Left forelimb (tissue), 1 donor: ENCODE data around the gene PEMT.

ENCODE experiments used
- DNase-seq: peaks from one replicate; pipeline ENCODE4 v3.0.0-alpha.2; 2018; ENCODE audit warnings: low spot score

Gene PEMT

DNA sequence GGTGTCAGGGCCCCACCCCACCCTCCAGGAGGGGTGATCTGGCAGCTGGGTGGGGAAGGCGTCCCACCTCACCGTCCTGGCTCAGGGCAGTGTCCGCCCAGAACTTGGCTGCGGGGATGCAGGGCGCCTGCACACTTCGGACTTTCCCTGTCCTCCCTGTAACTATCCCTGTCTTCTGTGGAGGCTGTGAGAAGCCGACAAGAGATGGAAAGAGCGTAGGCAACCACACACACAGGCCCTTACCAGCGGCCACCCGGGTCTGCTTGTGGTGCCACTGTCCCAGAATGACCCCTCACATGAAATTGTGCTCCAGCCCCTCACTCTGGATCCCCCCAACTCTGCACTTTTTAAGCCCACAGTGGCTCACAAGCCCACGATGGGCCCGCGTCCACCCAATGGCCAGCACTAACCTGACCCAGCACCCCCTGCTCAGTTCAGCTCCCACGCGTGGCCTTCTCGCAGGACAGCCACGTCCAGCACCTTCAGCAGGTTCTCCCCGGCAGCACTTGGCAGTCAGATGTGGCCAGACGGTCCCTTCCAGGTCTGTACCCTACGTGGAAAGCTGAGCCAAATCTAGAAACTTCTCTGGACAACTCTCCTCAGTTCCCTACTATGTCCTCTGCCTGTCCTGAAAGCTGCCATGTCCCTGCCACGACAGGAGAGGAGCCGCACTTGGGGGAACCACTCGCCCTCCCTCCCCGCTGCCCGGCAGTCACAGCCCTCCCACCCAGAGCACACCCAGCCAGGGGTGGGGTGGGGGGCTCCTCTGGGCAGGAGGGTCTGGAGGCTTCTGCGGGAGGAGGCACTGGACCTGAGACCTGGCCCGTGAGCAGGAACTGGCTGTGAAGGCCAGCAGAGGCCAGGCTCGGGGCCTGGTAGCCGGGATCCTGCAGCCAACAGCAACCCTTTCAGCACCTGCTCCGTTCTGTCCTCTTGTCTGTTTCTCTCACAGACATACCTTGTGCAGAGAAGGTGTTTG lies 38.0 kb downstream of the PEMT start:
- DNase-seq, result no peak

DNA sequence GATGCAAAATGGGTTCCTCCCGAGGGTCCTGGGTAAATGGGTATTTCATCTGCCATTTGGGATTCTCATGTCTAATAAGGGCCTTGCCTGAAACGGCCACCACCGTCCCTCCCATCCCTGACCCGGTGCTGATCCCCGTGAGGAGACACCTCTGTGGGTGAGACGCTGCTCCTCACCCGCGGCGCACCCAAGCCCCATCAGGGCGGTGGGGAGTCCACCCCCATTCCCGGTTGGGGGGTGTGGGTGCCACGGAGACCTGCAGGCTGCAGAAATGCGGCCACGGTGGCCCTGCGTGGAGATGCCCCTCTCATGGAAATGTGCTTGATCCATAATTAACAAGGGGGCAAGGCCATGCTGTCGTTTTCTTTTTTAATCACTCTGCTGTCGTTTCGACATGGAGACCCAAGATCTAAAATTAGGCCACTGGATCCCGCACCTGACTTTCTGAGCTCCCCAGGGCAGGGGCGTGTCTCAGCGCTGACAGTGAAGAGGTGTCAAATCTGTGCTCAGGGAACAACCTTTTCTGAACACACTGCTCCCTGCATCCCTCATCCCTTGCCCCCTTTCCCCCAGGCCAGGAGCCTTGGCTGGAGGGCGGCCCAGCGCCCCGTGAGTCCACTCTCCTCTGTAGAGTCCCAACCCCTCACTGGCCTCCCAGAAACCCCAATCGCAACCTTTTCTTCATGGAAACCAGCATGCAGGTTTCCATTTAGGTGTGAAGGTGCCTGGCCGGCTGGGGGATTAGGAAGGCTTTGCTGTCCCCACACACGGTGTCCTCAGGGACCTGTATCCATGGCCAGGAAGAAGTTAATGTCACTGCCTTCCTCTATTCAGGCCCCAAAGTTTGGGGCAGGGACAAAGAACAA lies 38.9 kb downstream of the PEMT start:
- no peak for DNase-seq

DNA sequence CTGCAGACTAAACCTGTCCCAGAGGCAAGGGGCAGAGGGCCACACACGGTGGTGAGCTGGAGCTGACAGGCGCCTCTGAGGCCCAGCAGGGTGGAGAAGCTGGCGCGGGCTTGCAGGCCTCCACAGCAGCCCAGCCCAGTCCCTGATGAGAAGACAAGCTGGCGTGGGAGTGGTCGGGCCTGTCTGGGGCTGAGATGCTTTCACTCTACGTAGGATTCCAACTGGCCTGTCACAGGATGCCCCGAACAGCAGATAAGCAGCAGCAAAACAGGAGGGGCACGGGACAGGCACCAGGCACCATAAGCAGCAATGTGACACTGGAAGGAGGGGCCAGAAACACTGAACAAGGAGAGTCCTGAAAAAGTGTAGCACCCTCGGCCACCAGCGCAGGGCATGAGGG lies 40.1 kb downstream of the PEMT start:
- no peak for DNase-seq

GRCh38 chr17:17549732-17550366 lies 41.7 kb downstream of the PEMT start:
- no peak for DNase-seq

GRCh38 chr17:17548044-17548443 lies 43.5 kb downstream of the PEMT start:
- no peak for DNase-seq

GRCh38 chr17:17547210-17547764 lies 44.2 kb downstream of the PEMT start:
- no peak for DNase-seq

DNA sequence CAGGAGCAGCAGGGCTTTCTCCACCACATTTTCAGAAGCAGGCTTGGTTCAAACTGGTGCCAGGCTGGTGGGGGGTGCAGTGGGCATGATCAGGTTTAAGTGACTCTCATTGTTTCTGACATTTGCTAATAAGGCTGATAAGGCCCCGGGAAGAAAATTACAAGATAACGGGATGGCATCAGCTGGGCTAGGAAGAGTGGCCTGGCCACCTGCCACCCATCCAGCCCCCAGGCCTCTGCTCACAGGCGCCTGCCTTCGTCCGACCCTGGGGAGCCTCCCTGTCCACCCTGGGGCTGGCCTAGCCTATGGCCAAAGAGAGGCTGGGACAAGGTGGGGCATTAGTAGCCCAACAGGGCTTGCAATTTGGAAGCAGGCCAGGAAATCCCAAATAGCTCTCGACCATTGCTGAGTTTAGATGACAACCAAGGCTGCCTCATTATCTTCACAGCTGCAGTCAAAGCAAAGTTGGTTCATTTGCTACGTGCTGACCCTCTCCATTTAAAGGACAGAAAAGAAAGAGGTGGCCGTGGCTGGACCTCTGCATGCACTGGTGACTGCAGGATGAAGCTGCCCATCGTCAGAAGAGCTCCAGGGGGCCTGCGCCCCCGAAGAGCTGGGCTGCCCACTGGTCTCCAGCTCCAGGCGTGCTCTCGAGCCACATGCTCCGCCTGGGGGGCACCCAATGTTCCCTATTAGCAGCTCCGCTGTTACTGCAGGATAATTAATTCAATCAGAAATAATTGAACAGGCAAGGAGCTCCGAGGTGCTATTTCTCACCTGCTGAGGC lies 44.9 kb downstream of the PEMT start:
- DNase-seq, result no peak

DNA sequence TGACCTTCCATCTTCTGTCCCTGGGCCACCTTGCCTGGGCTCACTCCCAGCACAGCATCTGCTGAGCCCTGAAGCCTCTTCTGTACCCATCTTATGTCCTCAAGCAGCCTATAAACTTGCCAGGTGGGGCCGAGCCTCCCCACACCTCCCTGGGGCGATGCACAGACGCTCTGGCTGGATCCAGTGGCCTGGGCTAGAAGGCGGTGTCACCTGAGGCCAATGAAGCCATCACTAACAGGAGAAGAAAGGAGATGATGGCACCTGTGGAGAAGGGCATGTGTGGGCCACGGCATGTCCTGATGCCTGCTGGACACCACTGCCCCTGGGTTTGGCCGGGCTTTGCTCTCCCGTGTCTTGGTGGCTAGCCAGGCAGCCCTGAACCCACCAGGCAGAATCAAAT lies 45.5 kb downstream of the PEMT start:
- no peak for DNase-seq

GRCh38 chr17:17545031-17545820 lies 46.3 kb downstream of the PEMT start:
- DNase-seq, result no peak

- DNase-seq, result no peak
Observed at GRCh38 chr17:17542906-17543635, 48.4 kb downstream of the PEMT start.

DNA sequence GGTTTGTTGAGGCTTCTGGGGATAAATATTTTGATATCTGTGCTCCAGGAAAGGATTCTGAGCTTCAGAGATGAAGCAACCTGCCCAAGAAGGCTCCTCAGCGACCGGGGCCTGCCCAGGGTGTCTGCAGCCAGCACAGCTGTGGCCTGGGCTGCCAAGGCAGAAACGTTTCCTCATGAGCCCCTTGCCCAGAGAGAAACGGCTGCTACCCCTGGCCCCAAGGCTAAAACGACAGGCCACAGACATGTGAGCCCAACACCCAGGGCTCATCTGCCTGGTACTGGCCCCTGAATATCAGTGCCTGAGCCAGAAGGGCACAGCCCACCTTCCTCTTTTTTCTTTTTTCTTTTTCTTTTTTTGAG lies 49.9 kb downstream of the PEMT start:
- DNase-seq, result no peak

GRCh38 chr17:17540935-17541639 lies 50.4 kb downstream of the PEMT start:
- DNase-seq, result no peak

- no peak for DNase-seq
Observed at GRCh38 chr17:17540278-17540906, 51.1 kb downstream of the PEMT start.

- DNase-seq, result no peak
Observed at GRCh38 chr17:17539591-17539990, 51.9 kb downstream of the PEMT start.

DNA sequence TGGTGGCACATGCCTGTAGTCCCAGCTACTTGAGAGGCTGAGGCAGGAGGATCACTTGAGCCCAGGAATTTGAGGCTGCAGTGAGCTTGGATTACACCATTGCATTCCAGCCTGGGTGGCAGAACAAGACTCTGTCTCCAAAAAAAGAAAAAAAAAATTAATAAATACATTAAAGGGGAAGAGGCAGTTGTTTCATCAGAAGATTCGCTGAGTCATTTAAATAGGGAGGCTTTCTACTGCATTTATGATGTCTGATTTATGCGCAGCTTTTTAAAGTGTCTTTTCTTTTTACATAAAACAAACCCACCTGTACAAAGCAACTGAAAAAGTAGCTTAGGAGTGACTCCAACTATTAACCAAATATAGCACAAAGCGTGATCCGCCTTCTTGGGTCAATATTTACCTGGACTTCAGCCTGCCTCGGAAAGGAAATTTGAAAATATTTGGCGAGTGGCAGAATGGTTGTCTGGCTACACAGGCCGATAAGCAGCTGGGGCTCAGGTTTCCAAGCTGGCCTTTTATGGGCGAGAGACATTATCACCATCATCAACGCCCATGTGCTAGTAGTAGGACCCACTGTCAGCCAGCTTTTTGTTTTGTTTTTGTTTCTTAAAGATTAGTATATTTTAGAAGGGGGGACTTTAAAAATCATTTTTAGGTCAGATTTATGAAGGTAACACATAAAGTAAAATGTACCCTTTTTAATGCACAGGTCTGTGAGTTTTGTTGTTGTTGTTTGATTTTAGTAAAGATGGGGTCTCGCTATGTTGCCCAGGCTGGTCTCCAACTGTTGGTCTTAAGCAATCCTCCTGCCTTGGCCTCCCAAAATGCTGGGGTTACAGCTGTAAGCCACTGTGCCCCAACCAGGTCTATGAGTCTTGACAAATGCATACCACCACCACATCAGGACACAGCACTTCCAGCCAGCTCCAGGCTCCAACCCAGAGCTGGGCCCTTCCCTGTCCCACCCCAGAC lies 52.8 kb downstream of the PEMT start:
- DNase-seq, result no peak

DNA sequence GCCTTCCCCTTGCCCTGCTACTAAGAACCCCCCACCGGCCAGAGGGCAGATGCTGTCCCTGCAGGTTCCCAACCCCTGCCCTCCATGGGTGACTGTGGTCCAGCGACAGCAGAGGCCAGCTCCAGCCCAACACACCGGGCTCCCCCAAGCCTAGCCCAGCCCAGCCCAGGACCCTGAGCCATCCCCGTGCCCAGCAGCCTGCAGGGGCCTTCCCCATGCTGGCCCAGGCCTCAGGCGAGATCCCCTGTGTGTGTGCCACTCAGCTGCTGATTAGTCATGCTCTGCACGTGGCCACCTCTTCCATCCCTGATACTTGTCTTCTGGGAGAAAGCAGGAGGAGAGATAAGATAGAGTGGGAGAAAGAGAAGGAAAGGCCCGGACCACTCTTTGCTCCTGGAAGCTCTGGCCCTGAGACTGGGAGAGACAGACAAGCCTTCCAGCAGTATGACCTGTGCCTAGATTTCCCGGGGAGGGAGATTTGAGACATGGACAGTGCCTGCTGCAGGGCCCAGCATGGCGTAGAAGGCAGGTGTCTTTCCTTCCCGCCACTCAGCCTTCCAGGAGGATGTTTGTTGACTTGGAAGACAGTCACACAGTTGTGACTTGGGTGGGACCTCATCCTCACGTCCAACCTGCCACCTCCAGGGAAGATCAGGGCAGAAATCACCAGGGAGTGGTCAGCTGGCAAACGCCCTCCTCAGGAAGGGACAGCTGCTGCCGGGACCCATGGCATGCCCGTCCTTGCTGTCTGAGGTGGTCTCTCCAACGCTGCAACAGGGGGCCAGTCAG lies 54.0 kb downstream of the PEMT start:
- no peak for DNase-seq

- DNase-seq, result no peak
Observed at GRCh38 chr17:17536702-17537101, 54.8 kb downstream of the PEMT start.
